Measurements from ENCODE around the gene CHST8. TPM values are rescaled to one million over a fixed set of nuclear protein-coding genes. Genes with fewer than 3 reads are reported as not detected.
A peak's percentile ranks its signal among the peaks of the same experiment; 100 is the strongest.

Gene CHST8
- not detected for total RNA-seq

- H3K4me1 Mint-ChIP-seq (ENCODE audit: low read depth), result peaks cover 5% of the 10 kb centered on the region
- no peaks in the 10 kb centered on the region for H3K9me3 Mint-ChIP-seq
- no peak for ATAC-seq (replicated peaks in 1 of 2)
- no peak within 1 kb of the TSS for H3K27ac Mint-ChIP-seq
- no peak for DNase-seq
- H3K27me3 Mint-ChIP-seq (ENCODE audit: low read depth), result peaks cover 54% of the 10 kb centered on the region
- peak within 1 kb of the TSS in 1 of 2 donors; percentile 37 for H3K4me3 Mint-ChIP-seq
- H3K36me3 Mint-ChIP-seq (ENCODE audit: insufficient read depth in 2 of 2), result no peaks in the 10 kb centered on the region
Observed at GRCh38 chr19:33621811-33622504, at the start of gene CHST8. Gene CHST8 (plus strand): TSS chr19:33621953. CDS start chr19:33689262, 67,309 bp downstream.

GRCh38 chr19:33572929-33573328, 48.8 kb upstream of the CHST8 start:
- ATAC-seq (replicated peaks in 1 of 2) (no peak), DNase-seq (no peak)
- H3K4me1 Mint-ChIP-seq (ENCODE audit: low read depth), result no peaks in the 10 kb centered on the region
- peaks cover 28% of the 10 kb centered on the region for H3K27me3 Mint-ChIP-seq (ENCODE audit: low read depth)
- peaks cover 4 to 7% of the 10 kb centered on the region in 2 donors for H3K9me3 Mint-ChIP-seq
- peaks cover 6 to 7% of the 10 kb centered on the region in 2 donors for H3K36me3 Mint-ChIP-seq (ENCODE audit: insufficient read depth in 2 of 2)
- H3K4me3 Mint-ChIP-seq, result no peak overlapping the region
- H3K27ac Mint-ChIP-seq, result no peak overlapping the region

GRCh38 chr19:33574824-33575223, 46.9 kb upstream of the CHST8 start:
- Mint-ChIP-seq H3K27ac (no peak overlapping the region), H3K4me1 (ENCODE audit: low read depth) (no peaks in the 10 kb centered on the region), H3K27me3 (ENCODE audit: low read depth) (peaks cover 28% of the 10 kb centered on the region), H3K9me3 (peaks cover 4 to 7% of the 10 kb centered on the region in 2 donors), H3K4me3 (no peak overlapping the region), H3K36me3 (ENCODE audit: insufficient read depth in 2 of 2) (peaks cover 6 to 7% of the 10 kb centered on the region in 2 donors)
- no peak for ATAC-seq (replicated peaks in 1 of 2)
- no peak for DNase-seq

- DNase-seq, result no peak
- peaks cover 4 to 7% of the 10 kb centered on the region in 2 donors for H3K9me3 Mint-ChIP-seq
- H3K4me3 Mint-ChIP-seq, result no peak overlapping the region
- no peak for ATAC-seq (replicated peaks in 1 of 2)
- H3K4me1 Mint-ChIP-seq (ENCODE audit: low read depth), result no peaks in the 10 kb centered on the region
- peaks cover 6% of the 10 kb centered on the region for H3K27me3 Mint-ChIP-seq (ENCODE audit: low read depth)
- H3K36me3 Mint-ChIP-seq (ENCODE audit: insufficient read depth in 2 of 2), result peaks cover 6 to 7% of the 10 kb centered on the region in 2 donors
- no peak overlapping the region for H3K27ac Mint-ChIP-seq
Observed at GRCh38 chr19:33578697-33579096, 43.1 kb upstream of the CHST8 start.

- ATAC-seq (replicated peaks in 1 of 2), result no peak
- Mint-ChIP-seq H3K27ac (no peak overlapping the region), H3K4me3 (no peak overlapping the region), H3K27me3 (ENCODE audit: low read depth) (no peaks in the 10 kb centered on the region), H3K36me3 (ENCODE audit: insufficient read depth in 2 of 2) (no peaks in the 10 kb centered on the region), H3K9me3 (no peaks in the 10 kb centered on the region), H3K4me1 (ENCODE audit: low read depth) (no peaks in the 10 kb centered on the region)
- DNase-seq, result no peak
Observed at GRCh38 chr19:33580026-33580644, 41.6 kb upstream of the CHST8 start.

GRCh38 chr19:33580645-33581037, 41.1 kb upstream of the CHST8 start:
- ATAC-seq (replicated peaks in 1 of 2) (no peak), DNase-seq (no peak)
- Mint-ChIP-seq H3K36me3 (ENCODE audit: insufficient read depth in 2 of 2) (no peaks in the 10 kb centered on the region), H3K4me3 (no peak overlapping the region), H3K27me3 (ENCODE audit: low read depth) (no peaks in the 10 kb centered on the region), H3K9me3 (no peaks in the 10 kb centered on the region), H3K27ac (no peak overlapping the region), H3K4me1 (ENCODE audit: low read depth) (no peaks in the 10 kb centered on the region)

GRCh38 chr19:33582914-33583313, 38.8 kb upstream of the CHST8 start:
- Mint-ChIP-seq H3K36me3 (ENCODE audit: insufficient read depth in 2 of 2) (peaks cover 0 to 2% of the 10 kb centered on the region in 2 donors), H3K4me1 (ENCODE audit: low read depth) (no peaks in the 10 kb centered on the region), H3K27ac (no peak overlapping the region), H3K27me3 (ENCODE audit: low read depth) (no peaks in the 10 kb centered on the region), H3K4me3 (no peak overlapping the region), H3K9me3 (peaks cover 4 to 5% of the 10 kb centered on the region in 2 donors)
- DNase-seq (no peak), ATAC-seq (replicated peaks in 1 of 2) (no peak)

GRCh38 chr19:33587150-33587549, 34.6 kb upstream of the CHST8 start:
- H3K4me1 Mint-ChIP-seq (ENCODE audit: low read depth), result no peaks in the 10 kb centered on the region
- DNase-seq (no peak), ATAC-seq (replicated peaks in 1 of 2) (no peak)
- peaks cover 0 to 2% of the 10 kb centered on the region in 2 donors for H3K36me3 Mint-ChIP-seq (ENCODE audit: insufficient read depth in 2 of 2)
- no peak overlapping the region for H3K27ac Mint-ChIP-seq
- peaks cover 9 to 12% of the 10 kb centered on the region in 2 donors for H3K9me3 Mint-ChIP-seq
- no peaks in the 10 kb centered on the region for H3K27me3 Mint-ChIP-seq (ENCODE audit: low read depth)
- no peak overlapping the region for H3K4me3 Mint-ChIP-seq

- Mint-ChIP-seq H3K4me1 (ENCODE audit: low read depth) (no peaks in the 10 kb centered on the region), H3K27me3 (ENCODE audit: low read depth) (peaks cover 6% of the 10 kb centered on the region), H3K27ac (no peak overlapping the region), H3K36me3 (ENCODE audit: insufficient read depth in 2 of 2) (peaks cover 0 to 2% of the 10 kb centered on the region in 2 donors), H3K9me3 (peaks cover 9 to 12% of the 10 kb centered on the region in 2 donors), H3K4me3 (no peak overlapping the region)
- DNase-seq, result no peak
- ATAC-seq (replicated peaks in 1 of 2), result no peak
Observed at GRCh38 chr19:33590224-33590623, 31.5 kb upstream of the CHST8 start.

GRCh38 chr19:33595783-33596182, 26.0 kb upstream of the CHST8 start:
- Mint-ChIP-seq H3K4me3 (no peak overlapping the region), H3K9me3 (peaks cover 0 to 6% of the 10 kb centered on the region in 2 donors), H3K27me3 (ENCODE audit: low read depth) (peaks cover 6% of the 10 kb centered on the region), H3K36me3 (ENCODE audit: insufficient read depth in 2 of 2) (peaks cover 0 to 2% of the 10 kb centered on the region in 2 donors), H3K27ac (no peak overlapping the region), H3K4me1 (ENCODE audit: low read depth) (no peaks in the 10 kb centered on the region)
- no peak for ATAC-seq (replicated peaks in 1 of 2)
- DNase-seq, result no peak

GRCh38 chr19:33601583-33601982, 20.2 kb upstream of the CHST8 start:
- H3K27ac Mint-ChIP-seq, result no peak overlapping the region
- no peaks in the 10 kb centered on the region for H3K4me1 Mint-ChIP-seq (ENCODE audit: low read depth)
- H3K9me3 Mint-ChIP-seq, result peaks cover 10 to 22% of the 10 kb centered on the region in 2 donors
- H3K36me3 Mint-ChIP-seq (ENCODE audit: insufficient read depth in 2 of 2), result peaks cover 2 to 4% of the 10 kb centered on the region in 2 donors
- no peak overlapping the region for H3K4me3 Mint-ChIP-seq
- H3K27me3 Mint-ChIP-seq (ENCODE audit: low read depth), result no peaks in the 10 kb centered on the region
- DNase-seq (no peak), ATAC-seq (replicated peaks in 1 of 2) (no peak)

GRCh38 chr19:33602576-33603204, 19.1 kb upstream of the CHST8 start:
- Mint-ChIP-seq H3K36me3 (ENCODE audit: insufficient read depth in 2 of 2) (peaks cover 2 to 4% of the 10 kb centered on the region in 2 donors), H3K4me3 (no peak overlapping the region), H3K4me1 (ENCODE audit: low read depth) (no peaks in the 10 kb centered on the region), H3K27me3 (ENCODE audit: low read depth) (no peaks in the 10 kb centered on the region), H3K9me3 (peaks cover 10 to 22% of the 10 kb centered on the region in 2 donors), H3K27ac (no peak overlapping the region)
- no peak for DNase-seq
- ATAC-seq (replicated peaks in 1 of 2), result no peak

GRCh38 chr19:33603377-33603776, 18.4 kb upstream of the CHST8 start:
- peaks cover 10 to 22% of the 10 kb centered on the region in 2 donors for H3K9me3 Mint-ChIP-seq
- peaks cover 2 to 4% of the 10 kb centered on the region in 2 donors for H3K36me3 Mint-ChIP-seq (ENCODE audit: insufficient read depth in 2 of 2)
- DNase-seq (no peak), ATAC-seq (replicated peaks in 1 of 2) (no peak)
- no peak overlapping the region for H3K4me3 Mint-ChIP-seq
- no peaks in the 10 kb centered on the region for H3K4me1 Mint-ChIP-seq (ENCODE audit: low read depth)
- H3K27me3 Mint-ChIP-seq (ENCODE audit: low read depth), result no peaks in the 10 kb centered on the region
- no peak overlapping the region for H3K27ac Mint-ChIP-seq
